ENCODE results near the gene TMEM51. TPM values are rescaled to one million over a fixed set of nuclear protein-coding genes. Genes with fewer than 3 reads are reported as not detected.

The TMEM51 gene
- polyA plus RNA-seq, 1 donor from 2014 or later: 1.7 TPM

DNA sequence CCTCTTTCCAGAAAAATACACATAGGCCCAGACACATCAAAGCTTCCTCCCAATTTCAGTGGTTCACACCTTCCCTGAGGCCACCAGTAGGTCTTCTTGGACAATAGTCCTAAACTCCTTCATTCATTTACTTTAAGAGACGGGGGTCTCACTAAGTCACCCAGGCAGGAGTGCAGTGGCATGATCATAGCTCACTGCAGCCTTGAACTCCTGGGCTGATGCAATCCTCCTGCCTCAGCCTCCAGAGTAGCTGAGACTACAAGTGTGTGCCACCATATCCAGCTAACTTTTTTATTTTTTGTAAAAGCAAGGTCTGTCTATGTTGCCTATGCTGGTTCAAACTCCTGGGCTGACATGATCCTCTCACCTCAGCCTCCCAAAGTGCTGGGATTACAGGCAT lies 85.2 kb downstream of the TMEM51 start:
- Histone ChIP-seq H3K9me3 (ENCODE audit: low read length) (no peaks in the 10 kb centered on the region), H3K9me2 (ENCODE audit: insufficient read depth, low read length) (no peaks in the 10 kb centered on the region), H3K9ac (ENCODE audit: low read length) (no peak overlapping the region), H3K4me2 (ENCODE audit: low read length) (no peak overlapping the region), H3F3A (ENCODE audit: insufficient read depth, low read length, poor library complexity, severe bottlenecking) (no peaks in the 10 kb centered on the region), H3K36me3 (ENCODE audit: insufficient read depth, low read length) (no peaks in the 10 kb centered on the region), H3K27ac (ENCODE audit: low read length) (no peak overlapping the region), H3K4me3 (ENCODE audit: low read length) (no peak overlapping the region), H4K20me1 (ENCODE audit: insufficient read depth) (no peaks in the 10 kb centered on the region), H2AFZ (ENCODE audit: low read depth, low read length) (no peak overlapping the region), H3K27me3 (ENCODE audit: insufficient read depth, low read depth, low read length) (no peaks in the 10 kb centered on the region), H3K79me2 (replicated peaks; ENCODE audit: insufficient read depth, low read length) (no peaks in the 10 kb centered on the region)
- TF ChIP-seq POLR2AphosphoS5 (IDR thresholded peaks at IDR 0.05) (no peak), MXI1 (conservative IDR thresholded peaks at IDR 0.05; ENCODE audit: poor library complexity, severe bottlenecking) (no peak), SMC3 (conservative IDR thresholded peaks at IDR 0.05; ENCODE audit: poor library complexity) (no peak), TAF1 (IDR thresholded peaks at IDR 0.05; ENCODE audit: low read depth) (no peak), EZH2 (IDR thresholded peaks at IDR 0.05; ENCODE audit: borderline replicate concordance, insufficient read depth, low read length, poor library complexity, severe bottlenecking) (no peak), EP300 (conservative IDR thresholded peaks at IDR 0.05; ENCODE audit: poor library complexity, severe bottlenecking) (no peak), RAD21 (conservative IDR thresholded peaks at IDR 0.05) (no peak)
- TF ChIP-seq, protein P1, sequence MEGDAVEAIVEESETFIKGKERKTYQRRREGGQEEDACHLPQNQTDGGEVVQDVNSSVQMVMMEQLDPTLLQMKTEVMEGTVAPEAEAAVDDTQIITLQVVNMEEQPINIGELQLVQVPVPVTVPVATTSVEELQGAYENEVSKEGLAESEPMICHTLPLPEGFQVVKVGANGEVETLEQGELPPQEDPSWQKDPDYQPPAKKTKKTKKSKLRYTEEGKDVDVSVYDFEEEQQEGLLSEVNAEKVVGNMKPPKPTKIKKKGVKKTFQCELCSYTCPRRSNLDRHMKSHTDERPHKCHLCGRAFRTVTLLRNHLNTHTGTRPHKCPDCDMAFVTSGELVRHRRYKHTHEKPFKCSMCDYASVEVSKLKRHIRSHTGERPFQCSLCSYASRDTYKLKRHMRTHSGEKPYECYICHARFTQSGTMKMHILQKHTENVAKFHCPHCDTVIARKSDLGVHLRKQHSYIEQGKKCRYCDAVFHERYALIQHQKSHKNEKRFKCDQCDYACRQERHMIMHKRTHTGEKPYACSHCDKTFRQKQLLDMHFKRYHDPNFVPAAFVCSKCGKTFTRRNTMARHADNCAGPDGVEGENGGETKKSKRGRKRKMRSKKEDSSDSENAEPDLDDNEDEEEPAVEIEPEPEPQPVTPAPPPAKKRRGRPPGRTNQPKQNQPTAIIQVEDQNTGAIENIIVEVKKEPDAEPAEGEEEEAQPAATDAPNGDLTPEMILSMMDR (IDR thresholded peaks at IDR 0.05; ENCODE audit: poor library complexity, severe bottlenecking): no peak
- TF ChIP-seq, protein P2, sequence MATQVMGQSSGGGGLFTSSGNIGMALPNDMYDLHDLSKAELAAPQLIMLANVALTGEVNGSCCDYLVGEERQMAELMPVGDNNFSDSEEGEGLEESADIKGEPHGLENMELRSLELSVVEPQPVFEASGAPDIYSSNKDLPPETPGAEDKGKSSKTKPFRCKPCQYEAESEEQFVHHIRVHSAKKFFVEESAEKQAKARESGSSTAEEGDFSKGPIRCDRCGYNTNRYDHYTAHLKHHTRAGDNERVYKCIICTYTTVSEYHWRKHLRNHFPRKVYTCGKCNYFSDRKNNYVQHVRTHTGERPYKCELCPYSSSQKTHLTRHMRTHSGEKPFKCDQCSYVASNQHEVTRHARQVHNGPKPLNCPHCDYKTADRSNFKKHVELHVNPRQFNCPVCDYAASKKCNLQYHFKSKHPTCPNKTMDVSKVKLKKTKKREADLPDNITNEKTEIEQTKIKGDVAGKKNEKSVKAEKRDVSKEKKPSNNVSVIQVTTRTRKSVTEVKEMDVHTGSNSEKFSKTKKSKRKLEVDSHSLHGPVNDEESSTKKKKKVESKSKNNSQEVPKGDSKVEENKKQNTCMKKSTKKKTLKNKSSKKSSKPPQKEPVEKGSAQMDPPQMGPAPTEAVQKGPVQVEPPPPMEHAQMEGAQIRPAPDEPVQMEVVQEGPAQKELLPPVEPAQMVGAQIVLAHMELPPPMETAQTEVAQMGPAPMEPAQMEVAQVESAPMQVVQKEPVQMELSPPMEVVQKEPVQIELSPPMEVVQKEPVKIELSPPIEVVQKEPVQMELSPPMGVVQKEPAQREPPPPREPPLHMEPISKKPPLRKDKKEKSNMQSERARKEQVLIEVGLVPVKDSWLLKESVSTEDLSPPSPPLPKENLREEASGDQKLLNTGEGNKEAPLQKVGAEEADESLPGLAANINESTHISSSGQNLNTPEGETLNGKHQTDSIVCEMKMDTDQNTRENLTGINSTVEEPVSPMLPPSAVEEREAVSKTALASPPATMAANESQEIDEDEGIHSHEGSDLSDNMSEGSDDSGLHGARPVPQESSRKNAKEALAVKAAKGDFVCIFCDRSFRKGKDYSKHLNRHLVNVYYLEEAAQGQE (IDR thresholded peaks at IDR 0.05; ENCODE audit: borderline replicate concordance): no peak

DNA sequence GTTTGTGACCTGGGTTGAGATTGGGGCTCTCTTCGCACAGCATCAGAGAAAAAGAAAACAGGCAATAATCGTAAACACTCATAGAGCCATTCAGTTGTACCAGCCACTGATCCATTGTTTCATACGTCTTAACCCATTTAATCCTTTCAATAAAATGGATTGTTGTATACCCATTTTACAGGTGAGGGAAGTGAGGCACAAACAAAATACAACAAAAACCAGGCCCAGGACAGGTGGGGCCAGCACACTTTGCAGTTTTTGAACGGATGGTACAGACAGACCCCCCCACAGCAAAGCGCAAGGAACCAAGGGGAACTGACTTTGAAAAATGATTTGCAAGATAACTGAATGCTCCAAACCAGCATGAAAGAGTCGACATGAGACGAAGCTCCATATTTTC lies 89.2 kb downstream of the TMEM51 start:
- TF ChIP-seq TAF1 (IDR thresholded peaks at IDR 0.05; ENCODE audit: low read depth): no peak
- no peak for TF ChIP-seq EZH2 (IDR thresholded peaks at IDR 0.05; ENCODE audit: borderline replicate concordance, insufficient read depth, low read length, poor library complexity, severe bottlenecking)
- no peak for TF ChIP-seq EP300 (conservative IDR thresholded peaks at IDR 0.05; ENCODE audit: poor library complexity, severe bottlenecking)
- no peak for TF ChIP-seq SMC3 (conservative IDR thresholded peaks at IDR 0.05; ENCODE audit: poor library complexity)
- TF ChIP-seq, protein P1 (IDR thresholded peaks at IDR 0.05; ENCODE audit: poor library complexity, severe bottlenecking): no peak
- TF ChIP-seq RAD21 (conservative IDR thresholded peaks at IDR 0.05): no peak
- H3K4me3 ChIP-seq (ENCODE audit: low read length): no peak overlapping the region
- H3K27ac ChIP-seq (ENCODE audit: low read length): no peak overlapping the region
- H3F3A ChIP-seq (ENCODE audit: insufficient read depth, low read length, poor library complexity, severe bottlenecking): no peaks in the 10 kb centered on the region
- no peaks in the 10 kb centered on the region for H3K9me3 ChIP-seq (ENCODE audit: low read length)
- no peak overlapping the region for H2AFZ ChIP-seq (ENCODE audit: low read depth, low read length)
- no peaks in the 10 kb centered on the region for H3K9me2 ChIP-seq (ENCODE audit: insufficient read depth, low read length)
- no peaks in the 10 kb centered on the region for H3K79me2 ChIP-seq (replicated peaks; ENCODE audit: insufficient read depth, low read length)
- no peaks in the 10 kb centered on the region for H3K36me3 ChIP-seq (ENCODE audit: insufficient read depth, low read length)
- no peak overlapping the region for H3K9ac ChIP-seq (ENCODE audit: low read length)
- no peak overlapping the region for H3K4me2 ChIP-seq (ENCODE audit: low read length)
- H4K20me1 ChIP-seq (ENCODE audit: insufficient read depth): no peaks in the 10 kb centered on the region
- no peaks in the 10 kb centered on the region for H3K27me3 ChIP-seq (ENCODE audit: insufficient read depth, low read depth, low read length)
